Upper lobe of right lung (tissue), 1 donor: ENCODE measurements around the gene VPS9D1. TPM values are rescaled to one million over a fixed set of nuclear protein-coding genes. Genes with fewer than 3 reads are reported as not detected.
A peak's percentile ranks its signal among the peaks of the same experiment; 100 is the strongest.

Experiments used
- ATAC-seq: fragments of 200-7000 bp; cut with Tn5 transposase; one replicate; pipeline ENCODE4 v1.9.1; 2020; ENCODE audit warnings: mild to moderate bottlenecking, moderate library complexity
- DNase-seq: peaks from one replicate; pipeline ENCODE4 v3.0.0-alpha.2; 2020
- H3K27ac ChIP-seq: fragments of 200-600 bp; one replicate; pipeline ENCODE4 v1.8.0; 2022
- H3K27me3 ChIP-seq: fragments of 200-600 bp; one replicate; pipeline ENCODE4 v1.8.0; 2022; ENCODE audit warnings: mild to moderate bottlenecking
- H3K36me3 ChIP-seq: fragments of 200-600 bp; one replicate; pipeline ENCODE4 v1.8.0; 2022
- H3K4me1 ChIP-seq: fragments of 200-600 bp; one replicate; pipeline ENCODE4 v1.8.0; 2022
- H3K4me3 ChIP-seq: fragments of 200-600 bp; one replicate; pipeline ENCODE4 v1.8.0; 2022; ENCODE audit warnings: mild to moderate bottlenecking
- H3K9me3 ChIP-seq: fragments of 200-600 bp; one replicate; pipeline ENCODE4 v1.8.0; 2022
- intact Hi-C: fragments of 100-400 bp; cut with DNase I; formaldehyde crosslinking; loops from one replicate; pipeline ENCODE4 v1.11.0; 2022
- total RNA-seq: library from RNA; stranded (reverse); fragmentation: NEBNext Ultra II Directional; extraction: Animal tissue kit (Norgen Biotek cat#: 25700); gene quantifications from one replicate; pipeline ENCODE4 v1.2.1, GENCODE V29; 2021
- TF ChIP-seq, protein P1 (sequence below): fragments of 200-600 bp; IDR thresholded peaks from one replicate; pipeline ENCODE4 v1.8.0; 2022; ENCODE audit warnings: antibody characterized with exemption
- donor health status: DM: no; HTN: yes; CAD: no; lungs with severe emphysema.

The VPS9D1 gene
- total RNA-seq, 1 donor from 2014 or later = 15.7 TPM

DNA sequence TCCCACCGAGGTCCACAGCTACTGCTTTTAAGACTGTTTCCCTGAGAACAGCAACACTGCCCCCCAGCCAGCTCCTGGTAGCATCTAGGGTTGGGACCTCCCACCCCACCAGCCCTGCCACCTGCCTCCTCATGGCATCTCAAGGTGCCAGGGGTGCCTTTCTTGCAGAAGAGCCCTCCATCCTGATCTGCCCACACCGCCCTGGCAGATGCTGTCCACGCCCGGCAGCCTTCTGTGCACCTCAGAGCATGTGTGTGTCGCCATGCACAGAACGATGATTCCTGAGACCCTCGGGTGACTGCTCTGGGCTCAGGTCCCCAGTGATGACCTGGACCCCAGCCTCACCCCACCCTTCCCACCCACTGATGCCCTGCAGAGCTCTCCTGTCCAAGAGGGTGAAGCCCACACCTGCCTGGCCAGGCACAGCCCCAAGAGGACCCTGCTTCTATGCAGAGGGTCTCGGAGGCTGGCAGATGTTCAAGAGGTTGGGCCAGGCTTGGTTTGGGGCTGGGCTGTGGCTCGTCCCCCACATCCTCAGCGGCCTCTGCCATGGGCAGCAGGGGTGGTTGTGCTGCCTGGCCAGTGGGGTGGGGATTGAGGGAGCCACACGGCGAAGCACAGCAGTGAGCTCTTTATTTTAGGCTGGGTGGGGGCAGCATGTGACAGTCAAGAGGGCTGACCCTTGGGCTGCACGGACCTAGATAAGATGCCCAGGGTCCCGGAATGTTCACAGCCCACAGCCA lies 14.0 kb downstream of the VPS9D1 start:
- ATAC-seq (no peak), DNase-seq (no peak)
- TF ChIP-seq, protein P1, sequence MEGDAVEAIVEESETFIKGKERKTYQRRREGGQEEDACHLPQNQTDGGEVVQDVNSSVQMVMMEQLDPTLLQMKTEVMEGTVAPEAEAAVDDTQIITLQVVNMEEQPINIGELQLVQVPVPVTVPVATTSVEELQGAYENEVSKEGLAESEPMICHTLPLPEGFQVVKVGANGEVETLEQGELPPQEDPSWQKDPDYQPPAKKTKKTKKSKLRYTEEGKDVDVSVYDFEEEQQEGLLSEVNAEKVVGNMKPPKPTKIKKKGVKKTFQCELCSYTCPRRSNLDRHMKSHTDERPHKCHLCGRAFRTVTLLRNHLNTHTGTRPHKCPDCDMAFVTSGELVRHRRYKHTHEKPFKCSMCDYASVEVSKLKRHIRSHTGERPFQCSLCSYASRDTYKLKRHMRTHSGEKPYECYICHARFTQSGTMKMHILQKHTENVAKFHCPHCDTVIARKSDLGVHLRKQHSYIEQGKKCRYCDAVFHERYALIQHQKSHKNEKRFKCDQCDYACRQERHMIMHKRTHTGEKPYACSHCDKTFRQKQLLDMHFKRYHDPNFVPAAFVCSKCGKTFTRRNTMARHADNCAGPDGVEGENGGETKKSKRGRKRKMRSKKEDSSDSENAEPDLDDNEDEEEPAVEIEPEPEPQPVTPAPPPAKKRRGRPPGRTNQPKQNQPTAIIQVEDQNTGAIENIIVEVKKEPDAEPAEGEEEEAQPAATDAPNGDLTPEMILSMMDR = no peak
- H3K27me3 ChIP-seq = no peaks in the 10 kb centered on the region
- intact Hi-C loops = loop anchor here (5.0 kb wide), 1 partner anchor 86 kb away; no protein-coding TSS in a partner anchor
- peaks cover 4% of the 10 kb centered on the region for H3K4me1 ChIP-seq
- H3K27ac ChIP-seq = no peak overlapping the region
- no peaks in the 10 kb centered on the region for H3K9me3 ChIP-seq
- H3K36me3 ChIP-seq = no peaks in the 10 kb centered on the region
- no peak overlapping the region for H3K4me3 ChIP-seq

DNA sequence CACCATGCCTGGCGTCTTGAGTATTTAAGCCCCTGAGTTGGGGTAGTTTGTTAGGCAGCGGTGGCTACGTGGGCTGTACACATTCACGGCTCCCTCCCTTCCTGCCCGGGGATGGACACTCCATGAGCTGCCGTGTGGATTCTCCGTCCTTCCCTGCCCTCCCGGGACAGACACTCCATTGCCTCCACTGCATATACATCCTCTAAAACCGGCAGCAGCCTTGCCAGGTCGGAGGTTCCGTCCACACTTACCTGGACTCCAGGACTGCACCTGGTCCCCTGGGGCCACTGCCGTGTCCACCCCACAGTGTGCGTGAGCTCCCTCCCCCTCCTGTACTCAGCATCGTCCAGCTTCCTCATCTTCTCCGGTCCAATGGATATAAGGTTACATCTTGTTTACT lies 15.7 kb downstream of the VPS9D1 start:
- intact Hi-C loops = loop anchor here (5.0 kb wide), 1 partner anchor 87 kb away; no protein-coding TSS in a partner anchor
- ATAC-seq (no peak), DNase-seq (no peak)
- Histone ChIP-seq H3K27ac (no peak overlapping the region), H3K36me3 (no peaks in the 10 kb centered on the region), H3K4me3 (no peak overlapping the region), H3K4me1 (peaks cover 12% of the 10 kb centered on the region), H3K27me3 (no peaks in the 10 kb centered on the region), H3K9me3 (no peaks in the 10 kb centered on the region)
- TF ChIP-seq, protein P1 = no peak

DNA sequence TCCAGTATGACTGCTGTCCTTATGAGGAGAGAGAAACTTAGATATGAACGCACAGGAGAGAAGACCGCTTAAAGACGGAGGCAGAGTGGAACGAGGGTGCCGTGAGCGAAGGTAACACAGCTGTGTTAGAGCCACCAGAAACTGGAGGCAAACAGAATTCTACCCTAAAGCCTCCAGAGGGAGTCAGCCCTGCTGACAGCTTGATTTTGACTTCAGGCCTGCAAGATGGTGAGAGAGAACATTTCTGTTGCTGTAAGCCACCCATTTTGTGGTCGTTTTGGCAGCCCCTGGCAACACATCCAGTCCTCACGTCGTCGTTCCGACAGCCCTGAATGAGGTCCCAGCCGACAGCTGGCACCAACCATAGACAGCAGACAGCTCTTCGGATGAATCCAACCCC lies 16.4 kb downstream of the VPS9D1 start:
- ATAC-seq = no peak
- no peak for DNase-seq
- Histone ChIP-seq H3K4me3 (no peak overlapping the region), H3K36me3 (no peaks in the 10 kb centered on the region), H3K4me1 (peaks cover 18% of the 10 kb centered on the region), H3K27me3 (no peaks in the 10 kb centered on the region), H3K9me3 (no peaks in the 10 kb centered on the region), H3K27ac (no peak overlapping the region)
- TF ChIP-seq, protein P1 = no peak
- intact Hi-C loops = no loop called here

DNA sequence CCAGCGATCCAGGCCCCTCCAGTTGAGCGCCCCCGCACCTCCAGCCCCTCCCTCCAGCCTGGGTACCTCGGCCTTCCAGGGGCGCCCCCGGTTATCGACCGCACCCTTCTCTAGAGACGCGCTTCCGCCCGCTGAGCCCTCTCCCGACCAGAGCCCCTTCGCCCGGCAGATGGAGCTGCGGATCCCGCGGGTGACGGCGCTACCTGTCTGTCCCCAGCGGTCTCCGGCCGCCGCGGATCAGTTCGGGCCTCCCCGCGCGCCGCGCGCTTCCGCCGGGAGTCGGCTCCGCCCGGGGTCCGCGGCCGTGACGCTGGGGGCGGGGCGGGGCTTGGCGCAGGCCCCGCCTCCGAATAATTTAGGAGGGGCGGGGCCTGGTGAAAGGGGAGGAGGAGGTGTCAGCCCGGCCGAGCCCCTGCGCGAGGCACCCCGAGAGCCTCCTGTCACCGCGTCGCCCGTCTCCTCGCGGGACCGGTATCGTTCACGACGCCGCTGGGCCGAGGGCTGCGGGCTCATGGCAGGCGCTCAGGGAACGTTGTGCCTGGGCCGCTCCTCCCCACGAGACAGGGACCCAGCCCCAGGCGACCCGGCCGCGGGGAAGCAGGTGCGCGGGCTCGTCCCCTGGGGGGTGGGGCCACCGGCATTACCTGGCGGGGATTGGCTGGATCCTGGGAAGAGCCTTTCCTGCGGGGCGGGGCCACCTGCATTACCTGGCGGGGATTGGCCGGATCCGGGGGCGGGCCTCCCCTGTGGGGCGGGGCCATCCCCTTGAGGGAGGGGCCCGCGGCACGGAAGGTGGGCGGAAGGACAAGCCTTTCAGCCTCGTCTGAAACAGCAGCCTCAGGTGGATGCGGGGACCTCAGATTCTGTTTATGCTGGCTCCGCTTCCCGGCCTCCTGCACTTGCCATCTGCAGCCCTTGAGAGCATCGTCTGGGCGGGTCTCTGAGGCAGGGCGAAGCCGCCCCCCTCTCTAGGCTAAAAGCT lies 19.0 kb downstream of the VPS9D1 start, which contains the start of gene SPATA2L:
Gene SPATA2L, minus strand, starts transcription at position 281 of the 982 bp plus-strand sequence. CDS start 473 bp downstream, outside the sequence.
- Histone ChIP-seq H3K27me3 (no peaks in the 10 kb centered on the region), H3K4me3 (peak within 1 kb of the TSS; percentile 70), H3K27ac (peak within 1 kb of the TSS; percentile 84), H3K9me3 (no peaks in the 10 kb centered on the region), H3K36me3 (no peaks in the 10 kb centered on the region), H3K4me1 (peaks cover 18% of the 10 kb centered on the region)
- DNase-seq = peak; percentile 98
- intact Hi-C loops = no loop called here
- peak; percentile 89 for ATAC-seq
- TF ChIP-seq, protein P1 = no peak

DNA sequence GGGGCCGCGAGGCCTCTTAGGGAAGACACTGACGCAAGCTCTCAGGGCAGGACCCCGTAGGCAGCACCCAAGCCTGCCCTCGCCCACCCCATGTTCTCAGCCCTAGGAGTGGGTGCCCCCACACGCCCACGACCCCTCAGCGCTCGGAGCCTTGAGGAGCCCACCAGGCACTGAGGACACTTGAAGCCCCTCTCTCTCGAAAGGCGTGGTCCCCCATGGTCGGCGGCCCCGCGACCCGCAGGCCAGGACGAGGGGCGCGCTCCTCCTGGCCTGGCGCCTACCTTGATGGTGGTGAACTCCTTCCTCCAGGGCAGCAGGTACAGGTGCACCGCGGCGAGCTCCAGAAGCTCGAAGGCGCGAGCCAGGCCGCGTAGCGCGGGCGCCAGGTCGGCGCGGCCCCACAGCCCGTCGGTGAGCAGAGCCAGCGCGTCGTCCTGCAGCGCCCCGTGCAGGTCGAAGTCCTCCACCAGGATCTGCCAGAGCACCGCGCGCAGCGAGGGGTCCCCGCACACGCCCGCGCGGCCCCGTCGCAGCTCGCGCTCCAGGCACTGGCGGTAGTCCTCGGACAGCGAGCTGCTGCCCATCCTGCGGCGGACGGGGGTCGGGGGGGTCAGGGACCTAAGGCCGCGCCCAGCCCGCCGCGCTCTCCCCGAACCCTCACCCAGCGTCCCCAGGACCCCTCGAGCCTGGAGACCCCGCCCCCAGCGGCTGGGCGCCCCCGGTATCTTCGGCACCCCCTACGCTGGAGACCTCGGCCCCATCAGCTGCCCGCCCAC lies 19.9 kb downstream of the VPS9D1 start:
- peak; percentile 32 for ATAC-seq

More for the DNA sequence above, 19.9 kb downstream of the VPS9D1 start:
- peak overlapping the region; percentile 84 for H3K27ac ChIP-seq
- H3K36me3 ChIP-seq = no peaks in the 10 kb centered on the region
- peak overlapping the region; percentile 70 for H3K4me3 ChIP-seq
- peaks cover 14% of the 10 kb centered on the region for H3K4me1 ChIP-seq
- peak; percentile 85 for DNase-seq
- TF ChIP-seq, protein P1 = peak; percentile 16
- H3K9me3 ChIP-seq = no peaks in the 10 kb centered on the region
- H3K27me3 ChIP-seq = no peaks in the 10 kb centered on the region
- intact Hi-C loops = no loop called here
